ENCODE data around the gene HRK. TPM values are rescaled to one million over a fixed set of nuclear protein-coding genes. Genes with fewer than 3 reads are reported as not detected.

Gene HRK
- total RNA-seq, 1 donor from 2014 or later, result 0.59 TPM

DNA sequence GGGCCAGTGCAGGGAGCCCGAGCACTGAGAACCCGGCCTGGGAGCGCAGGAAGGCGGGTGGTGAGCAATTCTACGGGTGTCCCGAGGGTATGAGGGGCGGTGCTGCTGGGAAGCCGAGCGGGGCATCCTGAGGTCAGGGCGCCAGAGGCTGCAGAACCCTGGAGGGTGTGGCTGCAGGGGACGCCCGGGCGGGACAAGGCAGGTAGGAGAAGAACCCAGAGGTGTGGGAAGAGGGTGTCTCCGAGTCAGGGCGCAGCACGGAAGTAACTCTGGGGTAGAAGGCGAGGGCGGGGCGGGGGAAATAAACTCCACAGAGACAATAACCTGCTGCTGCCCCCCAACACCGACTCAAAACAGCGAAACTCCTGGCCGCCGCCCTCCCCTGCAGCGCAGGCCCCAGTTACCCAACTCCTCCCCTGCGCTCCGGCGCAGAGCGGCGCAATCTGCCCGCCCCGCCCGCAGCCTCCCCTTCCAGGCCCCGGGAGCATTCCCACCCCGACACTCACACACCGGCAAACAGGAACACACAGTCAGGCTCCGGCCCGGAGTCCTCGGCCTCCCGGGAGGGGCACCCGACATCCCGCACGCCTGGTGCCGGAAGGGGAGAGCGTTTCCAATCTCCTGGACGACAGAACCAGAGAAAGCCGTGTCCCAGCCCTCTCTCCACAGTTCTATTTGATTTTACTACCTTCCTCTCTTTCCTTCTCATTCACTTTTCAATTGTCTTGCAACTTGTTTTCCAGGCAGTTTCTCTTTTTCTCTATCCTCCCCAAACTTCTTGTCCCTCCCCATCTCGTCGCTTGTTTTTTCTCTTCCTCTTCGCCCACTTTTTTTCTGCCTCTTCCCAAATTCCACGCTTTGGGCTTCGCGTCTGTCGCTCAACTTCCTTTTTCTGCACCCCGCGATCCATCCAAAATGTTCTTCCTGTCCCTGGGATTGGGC lies 2.4 kb downstream of the HRK start:
- DNase-seq (ENCODE audit: low spot score), result no peak
- intact Hi-C loops (cut with DNase I), result no loop called here

DNA sequence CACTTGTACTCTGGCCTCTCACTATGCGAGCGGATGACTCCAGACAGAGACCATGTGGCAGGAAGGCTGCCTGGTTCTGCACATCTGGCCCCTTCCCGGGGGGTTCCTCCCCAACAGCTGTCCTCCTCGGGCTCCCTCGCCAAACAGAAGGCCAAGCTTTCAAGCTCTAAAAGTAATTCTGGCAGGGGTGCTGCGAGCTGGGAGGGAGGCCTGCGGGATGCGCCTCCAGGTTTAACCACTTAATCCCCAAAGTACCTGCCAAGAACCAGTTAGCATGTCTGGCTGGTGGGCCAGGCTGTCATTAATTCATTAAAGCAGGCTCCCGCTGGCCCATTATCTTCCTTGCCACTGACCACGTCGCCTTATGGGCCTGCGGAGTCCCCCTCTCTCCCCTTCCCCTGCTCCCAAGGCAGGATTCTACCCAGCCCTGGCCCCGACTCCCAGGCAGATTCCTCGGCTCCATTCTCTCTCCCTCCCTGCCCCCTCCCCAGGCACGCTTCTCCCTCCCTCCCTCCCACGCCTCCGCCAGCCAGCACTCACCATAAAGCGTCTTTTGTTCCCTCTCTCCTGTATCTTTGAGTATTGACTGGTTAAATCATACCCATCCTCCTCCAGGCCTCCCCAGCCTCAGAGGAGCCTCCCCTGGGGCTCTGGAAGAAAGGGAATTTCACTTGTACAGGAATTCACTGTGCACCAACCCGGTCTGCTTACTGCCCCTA lies 4.9 kb downstream of the HRK start:
- intact Hi-C loops (cut with DNase I), result no loop called here

DNA sequence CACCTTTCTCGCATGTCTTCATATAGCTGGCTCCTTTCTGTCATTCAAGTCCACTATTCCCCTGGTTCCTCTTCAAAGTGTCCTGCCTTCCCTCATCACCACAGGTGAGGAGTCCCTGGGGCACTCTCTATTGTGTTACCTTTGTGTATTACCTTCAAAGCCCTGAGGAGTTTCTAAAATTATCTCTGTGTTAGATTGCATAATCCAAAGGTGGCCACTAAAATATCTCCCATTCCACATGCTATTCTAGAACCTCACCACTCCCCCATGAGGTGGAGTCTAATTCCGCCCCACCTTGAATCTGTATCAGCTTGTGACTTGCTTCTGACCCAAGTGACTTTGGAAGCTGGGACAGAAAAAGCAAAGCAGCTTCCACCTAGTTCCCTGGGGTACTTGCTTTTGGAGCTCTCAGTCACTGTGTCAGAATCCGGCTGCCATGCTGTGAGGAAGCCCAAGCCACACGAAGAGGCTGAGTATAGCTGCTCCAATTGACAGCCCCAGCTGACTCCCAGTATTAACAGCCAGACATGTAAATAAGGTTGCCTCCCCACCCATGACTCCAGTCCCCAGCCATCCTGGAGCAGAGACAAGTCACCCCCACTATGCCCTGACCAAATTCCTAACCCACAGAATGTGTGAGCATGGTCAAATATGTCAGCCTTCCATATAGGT lies 6.8 kb downstream of the HRK start:
- intact Hi-C loops (cut with DNase I), result no loop called here
- no peak for DNase-seq (ENCODE audit: low spot score)

More for the DNA sequence above, 4.9 kb downstream of the HRK start:
- DNase-seq (ENCODE audit: low spot score), result no peak

DNA sequence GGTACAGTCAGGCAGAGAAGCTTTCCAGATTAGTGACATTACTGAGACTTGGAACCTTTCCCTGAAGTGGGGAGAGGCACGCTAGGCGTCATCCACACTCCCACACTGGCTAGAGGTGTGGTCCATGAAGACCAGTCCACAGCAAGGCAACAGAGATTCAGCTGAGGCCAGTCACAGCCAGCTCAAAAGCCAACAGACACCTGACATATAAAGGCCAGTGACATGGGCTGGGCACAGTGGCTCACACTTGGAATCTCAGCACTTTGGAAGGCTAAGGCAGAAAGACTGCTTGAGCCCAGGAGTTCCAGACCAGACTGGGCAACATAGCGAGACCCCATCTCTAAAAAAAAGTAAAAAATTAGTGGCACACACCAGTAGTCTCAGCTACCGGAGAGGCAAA lies 10.9 kb downstream of the HRK start:
- intact Hi-C loops (cut with DNase I), result no loop called here
- no peak for DNase-seq (ENCODE audit: low spot score)

DNA sequence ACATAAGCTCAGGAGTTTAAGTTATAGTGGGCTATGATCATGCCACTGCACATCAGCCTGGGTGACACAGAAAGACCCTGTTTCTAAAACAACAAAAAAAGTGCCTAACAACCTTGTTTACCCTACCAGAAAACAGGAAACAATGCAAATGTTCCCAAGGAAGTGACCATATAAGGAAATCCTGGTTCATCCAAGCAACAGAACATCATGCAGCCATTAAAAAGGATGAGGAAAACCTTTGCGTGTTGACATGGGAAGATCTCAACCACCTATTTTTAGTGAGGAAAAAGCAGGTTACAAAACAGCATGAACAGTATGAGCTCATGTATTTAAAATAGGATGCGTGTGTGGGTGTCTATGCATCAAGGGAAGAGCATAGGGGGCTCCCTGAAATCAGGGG lies 13.7 kb downstream of the HRK start:
- no peak for DNase-seq (ENCODE audit: low spot score)
- intact Hi-C loops (cut with DNase I), result no loop called here

DNA sequence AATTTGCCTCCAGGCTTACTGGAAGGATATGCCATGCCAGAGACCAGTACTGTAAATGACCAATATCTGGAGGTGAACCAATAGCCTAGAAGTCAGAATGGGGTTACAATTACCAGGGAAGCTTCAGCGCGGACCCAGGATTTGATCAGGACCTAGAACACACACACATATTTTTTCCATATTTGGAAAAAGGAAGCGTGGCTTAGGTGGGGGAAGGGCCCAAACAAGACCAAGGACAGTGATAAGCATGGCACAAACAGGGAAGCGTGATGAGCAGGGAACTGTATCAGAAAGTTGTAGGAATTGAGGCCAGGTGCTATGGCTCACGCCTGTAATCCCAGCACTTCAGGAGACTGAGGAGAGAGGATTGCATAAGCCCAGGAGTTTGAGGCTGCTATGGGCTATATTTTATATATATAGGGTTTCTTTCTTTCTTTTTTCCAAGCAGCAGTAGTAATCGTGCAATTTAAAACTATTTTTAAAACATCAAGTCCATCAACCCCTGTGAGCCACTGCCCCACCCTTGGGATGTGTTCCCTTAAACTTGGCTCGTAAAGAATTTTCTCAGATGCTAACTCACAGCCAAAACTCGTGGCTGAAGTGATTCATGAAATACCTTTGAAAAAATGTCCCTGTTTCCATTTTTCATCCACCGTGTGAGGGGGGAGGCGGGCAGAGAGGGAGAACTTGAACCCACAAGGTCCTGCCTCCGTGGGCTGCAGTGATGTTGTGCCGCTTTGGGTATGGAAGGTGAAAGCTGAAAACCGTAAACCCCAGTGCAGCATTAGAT lies 16.7 kb downstream of the HRK start:
- intact Hi-C loops (cut with DNase I), result no loop called here
- no peak for DNase-seq (ENCODE audit: low spot score)

DNA sequence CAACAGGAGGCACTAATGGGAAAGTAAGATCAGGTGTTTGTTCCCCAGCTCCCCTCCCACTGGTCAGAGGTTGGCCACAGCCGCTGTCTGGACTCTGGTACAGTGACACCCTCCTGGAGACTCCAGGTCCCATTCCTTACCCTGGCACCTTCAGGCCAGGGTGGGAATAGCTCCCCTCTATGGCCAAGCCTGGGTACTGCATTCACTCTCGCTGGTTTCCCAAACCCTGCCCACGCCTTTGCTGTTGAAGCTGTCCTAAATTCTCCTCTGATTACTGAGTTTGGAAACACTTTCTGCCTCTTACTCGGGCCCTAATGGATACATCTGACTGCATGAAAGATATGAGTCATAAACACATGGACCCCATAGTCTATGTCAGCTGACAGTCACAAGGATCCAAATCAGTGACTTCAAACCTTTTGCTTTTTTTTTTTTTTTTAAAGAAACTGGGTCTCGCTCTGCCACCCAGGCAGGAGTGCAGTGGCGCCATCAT lies 17.9 kb downstream of the HRK start:
- no peak for DNase-seq (ENCODE audit: low spot score)
- intact Hi-C loops (cut with DNase I), result no loop called here

DNA sequence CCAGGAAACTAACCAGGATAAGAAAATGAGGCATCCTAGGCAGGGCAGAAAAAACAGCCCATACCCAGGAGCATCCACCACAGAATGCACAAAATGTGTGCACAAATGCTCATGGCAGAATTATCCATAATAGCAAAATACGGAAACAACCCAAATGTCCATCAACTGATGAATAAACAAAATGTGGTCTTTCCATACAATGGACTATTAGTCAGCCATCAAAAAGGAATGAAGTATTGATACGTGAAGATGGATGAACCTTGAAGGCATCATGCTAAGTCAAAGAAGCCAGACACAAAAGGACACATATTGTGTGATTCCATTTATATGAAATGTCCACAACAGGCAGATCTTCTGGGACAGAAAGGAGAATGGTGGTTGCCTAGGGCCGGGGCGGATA lies 19.1 kb downstream of the HRK start:
- intact Hi-C loops (cut with DNase I), result no loop called here
- DNase-seq (ENCODE audit: low spot score), result no peak

DNA sequence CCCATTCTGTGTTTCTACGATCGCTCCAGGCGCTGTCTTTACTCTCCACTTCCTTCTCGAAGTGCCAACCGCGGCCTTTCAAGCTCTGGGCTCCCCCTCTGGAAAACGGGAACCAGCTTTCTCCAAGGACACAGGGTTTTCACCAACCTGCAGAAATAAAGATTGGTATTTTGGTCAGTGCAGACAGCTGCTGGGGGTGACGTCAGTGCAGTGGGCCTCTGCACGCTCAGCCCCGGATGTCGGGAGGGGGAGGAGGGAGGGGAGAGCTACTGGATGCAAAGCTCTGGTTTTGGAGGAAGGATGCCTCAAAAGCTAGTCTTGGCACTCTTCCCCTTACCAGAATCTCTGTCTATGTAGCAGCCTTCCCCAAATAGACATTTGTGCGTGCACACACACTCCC lies 19.9 kb downstream of the HRK start:
- no peak for DNase-seq (ENCODE audit: low spot score)
- intact Hi-C loops (cut with DNase I), result no loop called here

DNA sequence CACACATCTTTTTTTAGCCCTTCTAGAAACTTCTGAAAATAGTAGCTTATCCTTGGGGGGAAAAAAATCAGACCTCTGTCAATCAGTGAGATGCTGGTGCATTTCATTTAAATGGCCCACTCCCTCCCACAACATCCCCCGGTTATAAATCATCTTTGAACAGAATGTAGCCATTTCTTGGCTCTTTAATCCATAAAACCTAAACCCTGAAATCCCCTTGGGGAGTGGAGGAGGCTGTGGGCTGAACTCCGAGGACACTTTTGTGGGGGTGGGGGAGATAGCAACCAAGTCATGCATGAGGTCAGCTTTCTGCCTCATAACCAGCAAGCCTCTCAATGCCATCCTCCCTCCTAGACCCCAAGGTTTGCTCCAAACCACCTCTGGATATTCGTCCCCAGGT lies 21.0 kb downstream of the HRK start:
- no peak for DNase-seq (ENCODE audit: low spot score)
- intact Hi-C loops (cut with DNase I), result no loop called here

DNA sequence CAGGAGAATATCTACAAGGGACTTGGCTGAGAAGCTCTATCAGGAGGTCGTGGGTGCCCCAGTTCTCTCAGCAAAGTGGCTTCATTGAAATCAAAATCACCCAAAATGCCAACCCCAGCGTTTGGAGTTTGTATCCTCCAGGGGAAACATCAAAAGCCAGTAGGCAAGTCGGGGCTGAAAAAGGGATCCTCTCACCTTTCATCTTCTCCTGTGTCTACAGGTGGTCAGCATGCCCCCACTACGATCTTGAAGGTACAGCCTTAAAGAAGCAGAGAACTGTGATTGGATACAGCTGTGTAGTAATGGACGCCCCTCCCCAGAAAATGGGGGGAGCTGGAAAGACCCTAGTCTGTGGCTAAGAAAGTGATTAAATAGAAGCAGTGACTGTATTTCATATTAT lies 22.2 kb downstream of the HRK start:
- DNase-seq (ENCODE audit: low spot score), result no peak
- intact Hi-C loops (cut with DNase I), result no loop called here

DNA sequence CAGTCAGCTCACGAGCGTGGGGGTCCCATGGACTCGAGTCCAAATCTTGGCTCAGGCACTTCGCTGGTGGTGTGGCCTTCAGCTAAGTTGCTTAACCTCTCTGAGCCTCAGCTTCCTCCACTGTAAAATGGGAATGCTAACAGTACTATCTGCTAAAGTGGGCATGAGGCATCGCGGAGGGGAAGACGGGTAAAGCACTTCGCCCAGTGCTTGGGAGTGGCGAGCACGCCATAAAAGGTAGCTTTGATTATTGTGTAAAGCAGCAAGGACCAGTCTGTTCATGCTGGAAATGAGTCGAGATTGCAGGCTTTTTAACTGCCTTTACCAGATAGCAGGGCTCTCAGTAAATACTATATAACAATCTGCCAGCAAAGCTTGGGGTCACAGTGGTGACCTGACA lies 24.5 kb downstream of the HRK start:
- intact Hi-C loops (cut with DNase I), result no loop called here
- DNase-seq (ENCODE audit: low spot score), result no peak

DNA sequence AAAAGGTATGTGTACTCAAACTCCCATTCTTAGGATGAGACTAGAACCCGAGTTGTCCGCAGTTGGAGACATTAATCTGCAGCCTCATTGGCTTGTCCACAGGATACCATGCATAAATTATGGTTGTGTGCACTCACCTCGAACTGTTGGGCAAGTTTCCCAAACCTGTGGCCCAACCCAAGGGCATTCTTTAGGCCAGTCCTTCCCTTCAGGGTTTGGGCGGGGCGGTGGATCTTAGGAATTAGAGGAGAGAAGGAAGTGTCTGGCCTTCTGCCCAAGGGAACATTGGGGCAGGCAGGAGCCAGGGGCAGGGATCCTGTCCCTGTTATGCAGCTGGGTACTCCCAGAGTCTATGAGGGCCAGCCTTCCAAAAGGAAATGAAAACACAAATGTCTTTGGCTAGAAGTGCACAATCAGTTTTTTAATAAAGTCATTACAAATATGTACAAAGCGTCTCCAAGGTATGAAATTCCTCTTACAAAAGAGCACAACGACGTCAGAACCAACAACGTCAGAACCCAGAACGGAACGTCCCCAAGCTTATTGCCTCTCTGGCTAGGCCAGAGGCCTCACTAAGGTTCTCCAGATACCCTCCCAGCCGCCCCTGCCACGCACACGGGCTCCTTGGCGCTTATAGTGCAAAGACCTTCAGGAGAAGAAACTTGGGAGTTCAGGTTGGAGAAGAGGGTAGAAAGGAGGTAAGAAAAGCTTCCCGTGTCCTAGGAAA lies 25.3 kb downstream of the HRK start:
- no peak for DNase-seq (ENCODE audit: low spot score)
- intact Hi-C loops (cut with DNase I), result no loop called here

DNA sequence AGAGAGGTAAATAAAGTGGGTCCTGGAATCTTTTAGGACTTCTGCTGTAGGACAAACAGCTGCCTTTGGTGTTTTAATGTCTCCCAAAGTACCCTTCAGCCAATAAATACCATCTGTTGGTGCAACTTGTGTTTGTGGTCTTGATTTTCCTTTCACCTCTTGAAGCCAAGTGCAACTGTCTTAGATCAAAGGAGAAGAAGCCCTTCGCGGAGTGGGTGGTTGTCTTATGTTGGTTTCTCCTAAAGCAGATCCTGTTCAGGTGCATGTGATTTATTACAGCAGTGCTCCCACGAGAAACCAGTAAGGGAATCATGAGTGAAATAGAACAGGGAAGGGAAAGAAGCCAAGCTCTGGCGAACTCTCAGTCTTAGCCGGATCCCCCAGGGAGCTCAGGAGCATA lies 27.7 kb downstream of the HRK start:
- intact Hi-C loops (cut with DNase I), result no loop called here
- DNase-seq (ENCODE audit: low spot score), result no peak

DNA sequence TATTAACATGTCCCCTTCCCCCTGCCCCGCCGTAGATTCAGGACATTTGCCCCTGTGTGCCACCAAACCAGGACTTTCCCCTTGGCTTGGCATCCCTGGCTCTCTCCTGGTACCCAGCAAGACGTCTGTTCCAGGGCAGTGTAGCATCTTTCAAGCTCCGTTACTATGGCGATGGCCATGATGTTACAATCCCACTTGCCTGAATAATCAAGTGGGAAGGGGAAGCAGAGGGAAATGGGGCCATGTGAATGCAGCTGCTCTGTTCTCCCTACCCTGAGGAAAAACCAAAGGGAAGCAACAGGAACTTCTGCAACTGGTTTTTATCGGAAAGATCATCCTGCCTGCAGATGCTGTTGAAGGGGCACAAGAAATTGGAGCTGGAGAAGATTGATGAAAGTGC lies 28.9 kb downstream of the HRK start:
- no peak for DNase-seq (ENCODE audit: low spot score)
- intact Hi-C loops (cut with DNase I), result no loop called here

DNA sequence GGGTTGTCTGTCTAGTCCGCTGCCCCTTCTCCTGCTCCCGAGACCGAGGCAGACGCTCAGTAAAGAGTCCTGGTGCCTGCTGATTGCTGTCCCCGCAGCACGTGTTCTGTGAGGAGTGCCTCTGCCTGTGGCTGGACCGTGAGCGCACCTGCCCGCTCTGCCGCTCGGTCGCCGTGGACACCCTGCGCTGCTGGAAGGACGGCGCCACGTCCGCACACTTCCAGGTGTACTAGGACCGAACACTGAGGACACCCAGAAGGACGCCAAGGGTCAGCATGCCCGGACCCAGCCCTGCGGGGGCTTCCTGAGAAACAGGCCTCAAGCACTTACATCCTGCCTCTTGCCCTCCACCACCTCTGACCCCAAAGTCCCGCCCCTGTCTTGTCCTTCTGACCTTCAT lies 32.0 kb downstream of the HRK start:
- intact Hi-C loops (cut with DNase I), result no loop called here
- no peak for DNase-seq (ENCODE audit: low spot score)

DNA sequence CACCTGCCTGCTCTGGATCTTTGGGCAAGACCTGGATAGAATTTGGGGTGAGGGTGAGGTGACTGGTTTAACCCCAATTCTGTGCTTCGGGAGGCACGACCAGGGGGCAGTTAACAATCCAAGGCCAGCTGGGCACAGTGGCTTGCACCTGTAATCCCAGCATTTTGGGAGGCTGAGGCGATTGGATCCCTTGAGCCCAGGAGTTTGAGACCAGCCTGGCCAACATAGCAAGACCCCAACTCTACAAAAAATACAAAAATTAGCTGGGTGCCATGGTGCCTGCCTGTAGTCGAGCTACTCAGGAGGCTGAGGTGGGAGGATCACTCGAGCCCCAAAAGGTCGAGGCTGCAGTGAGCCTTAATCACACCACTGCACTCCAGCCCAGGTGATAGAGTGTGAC lies 38.2 kb downstream of the HRK start:
- DNase-seq (ENCODE audit: low spot score), result no peak
- intact Hi-C loops (cut with DNase I), result no loop called here

DNA sequence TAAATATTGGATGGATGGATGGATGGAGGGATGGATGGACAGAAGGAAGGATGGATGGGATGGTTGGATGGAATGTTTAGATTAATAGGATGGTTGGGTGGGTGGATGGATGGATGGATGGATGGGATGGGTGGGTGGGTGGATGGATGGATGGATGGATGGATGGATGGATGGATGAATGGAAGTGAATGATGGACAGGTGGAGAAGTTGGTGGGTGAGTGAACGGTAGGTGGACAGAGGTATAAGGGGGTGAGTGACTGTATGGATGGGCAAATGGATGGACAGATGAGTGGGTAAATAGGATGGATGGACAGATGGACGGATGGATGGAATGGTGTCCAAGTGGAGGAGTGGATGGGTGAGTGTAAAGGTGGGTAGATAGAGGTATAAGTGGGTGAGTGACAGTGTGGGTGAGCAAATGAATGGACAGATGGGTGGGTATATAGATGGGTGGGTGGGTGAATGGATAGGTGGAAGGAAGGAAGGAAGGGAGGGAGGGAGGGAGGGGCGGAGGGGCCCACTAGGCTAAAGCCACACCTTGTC lies 41.9 kb downstream of the HRK start:
- intact Hi-C loops (cut with DNase I), result no loop called here
- no peak for DNase-seq (ENCODE audit: low spot score)

DNA sequence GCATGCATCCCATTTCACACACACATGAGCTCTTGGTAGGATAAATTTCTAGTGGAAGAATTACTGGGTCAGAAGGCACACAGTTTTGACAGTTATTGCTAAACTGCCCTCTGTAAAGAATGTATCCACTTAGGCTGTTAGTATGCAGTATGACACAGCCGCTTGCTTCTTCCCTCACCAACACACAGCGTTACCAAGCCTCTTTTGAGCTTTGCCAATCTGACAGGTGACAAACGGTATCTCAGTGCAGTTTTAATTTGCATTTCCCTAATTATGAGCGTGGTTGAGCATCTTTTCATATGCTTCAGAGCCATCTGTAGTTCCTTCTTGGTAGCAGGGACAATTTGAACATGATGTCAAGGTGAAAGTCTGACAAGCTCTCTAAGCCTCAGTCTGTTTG lies 42.9 kb downstream of the HRK start:
- intact Hi-C loops (cut with DNase I), result no loop called here
- no peak for DNase-seq (ENCODE audit: low spot score)
